Activated CD4-positive, alpha-beta T cell treated with anti-CD3 and anti-CD28 coated beads, Interleukin-2, amount 10 ng/mL, durations not matched to agents 24 days and 14 days (primary cell): ENCODE data around the gene PARD3B. TPM values are rescaled to one million over a fixed set of nuclear protein-coding genes. Genes with fewer than 3 reads are reported as not detected.

Source experiments
- DNase-seq: peaks from one replicate; pipeline ENCODE4 v3.0.0; 2022
- H3K27ac Mint-ChIP-seq: one replicate; pipeline ENCODE4 v1.8.0; 2022; ENCODE audit warnings: mild to moderate bottlenecking, mixed read lengths
- H3K27me3 Mint-ChIP-seq: one replicate; pipeline ENCODE4 v1.8.0; 2022; ENCODE audit warnings: mixed read lengths
- H3K36me3 Mint-ChIP-seq: one replicate; pipeline ENCODE4 v1.8.0; 2022; ENCODE audit warnings: low read depth, mild to moderate bottlenecking, mixed read lengths
- H3K4me1 Mint-ChIP-seq: one replicate; pipeline ENCODE4 v1.8.0; 2021; ENCODE audit warnings: mixed read lengths
- H3K4me3 Mint-ChIP-seq: one replicate; pipeline ENCODE4 v1.8.0; 2022; ENCODE audit warnings: mild to moderate bottlenecking, moderate library complexity, mixed read lengths
- H3K9me3 Mint-ChIP-seq: one replicate; pipeline ENCODE4 v1.8.0; 2021; ENCODE audit warnings: mixed read lengths
- intact Hi-C: fragments of 100-400 bp; cut with micrococcal nuclease; formaldehyde crosslinking; loops from one replicate; pipeline ENCODE4 v1.15.1; 2023
- total RNA-seq: library from RNA; stranded (reverse); gene quantifications from 2 replicates; pipeline ENCODE4 v1.2.3, GENCODE V29; 2022

The PARD3B gene, protein sequence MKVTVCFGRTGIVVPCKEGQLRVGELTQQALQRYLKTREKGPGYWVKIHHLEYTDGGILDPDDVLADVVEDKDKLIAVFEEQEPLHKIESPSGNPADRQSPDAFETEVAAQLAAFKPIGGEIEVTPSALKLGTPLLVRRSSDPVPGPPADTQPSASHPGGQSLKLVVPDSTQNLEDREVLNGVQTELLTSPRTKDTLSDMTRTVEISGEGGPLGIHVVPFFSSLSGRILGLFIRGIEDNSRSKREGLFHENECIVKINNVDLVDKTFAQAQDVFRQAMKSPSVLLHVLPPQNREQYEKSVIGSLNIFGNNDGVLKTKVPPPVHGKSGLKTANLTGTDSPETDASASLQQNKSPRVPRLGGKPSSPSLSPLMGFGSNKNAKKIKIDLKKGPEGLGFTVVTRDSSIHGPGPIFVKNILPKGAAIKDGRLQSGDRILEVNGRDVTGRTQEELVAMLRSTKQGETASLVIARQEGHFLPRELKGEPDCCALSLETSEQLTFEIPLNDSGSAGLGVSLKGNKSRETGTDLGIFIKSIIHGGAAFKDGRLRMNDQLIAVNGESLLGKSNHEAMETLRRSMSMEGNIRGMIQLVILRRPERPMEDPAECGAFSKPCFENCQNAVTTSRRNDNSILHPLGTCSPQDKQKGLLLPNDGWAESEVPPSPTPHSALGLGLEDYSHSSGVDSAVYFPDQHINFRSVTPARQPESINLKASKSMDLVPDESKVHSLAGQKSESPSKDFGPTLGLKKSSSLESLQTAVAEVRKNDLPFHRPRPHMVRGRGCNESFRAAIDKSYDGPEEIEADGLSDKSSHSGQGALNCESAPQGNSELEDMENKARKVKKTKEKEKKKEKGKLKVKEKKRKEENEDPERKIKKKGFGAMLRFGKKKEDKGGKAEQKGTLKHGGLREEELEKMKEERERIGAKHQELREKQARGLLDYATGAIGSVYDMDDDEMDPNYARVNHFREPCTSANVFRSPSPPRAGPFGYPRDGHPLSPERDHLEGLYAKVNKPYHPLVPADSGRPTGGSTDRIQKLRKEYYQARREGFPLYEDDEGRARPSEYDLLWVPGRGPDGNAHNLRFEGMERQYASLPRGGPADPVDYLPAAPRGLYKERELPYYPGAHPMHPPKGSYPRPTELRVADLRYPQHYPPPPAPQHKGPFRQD (N-terminal part only)
- 0.12 and 0.50 TPM in 2 replicates for total RNA-seq

DNA sequence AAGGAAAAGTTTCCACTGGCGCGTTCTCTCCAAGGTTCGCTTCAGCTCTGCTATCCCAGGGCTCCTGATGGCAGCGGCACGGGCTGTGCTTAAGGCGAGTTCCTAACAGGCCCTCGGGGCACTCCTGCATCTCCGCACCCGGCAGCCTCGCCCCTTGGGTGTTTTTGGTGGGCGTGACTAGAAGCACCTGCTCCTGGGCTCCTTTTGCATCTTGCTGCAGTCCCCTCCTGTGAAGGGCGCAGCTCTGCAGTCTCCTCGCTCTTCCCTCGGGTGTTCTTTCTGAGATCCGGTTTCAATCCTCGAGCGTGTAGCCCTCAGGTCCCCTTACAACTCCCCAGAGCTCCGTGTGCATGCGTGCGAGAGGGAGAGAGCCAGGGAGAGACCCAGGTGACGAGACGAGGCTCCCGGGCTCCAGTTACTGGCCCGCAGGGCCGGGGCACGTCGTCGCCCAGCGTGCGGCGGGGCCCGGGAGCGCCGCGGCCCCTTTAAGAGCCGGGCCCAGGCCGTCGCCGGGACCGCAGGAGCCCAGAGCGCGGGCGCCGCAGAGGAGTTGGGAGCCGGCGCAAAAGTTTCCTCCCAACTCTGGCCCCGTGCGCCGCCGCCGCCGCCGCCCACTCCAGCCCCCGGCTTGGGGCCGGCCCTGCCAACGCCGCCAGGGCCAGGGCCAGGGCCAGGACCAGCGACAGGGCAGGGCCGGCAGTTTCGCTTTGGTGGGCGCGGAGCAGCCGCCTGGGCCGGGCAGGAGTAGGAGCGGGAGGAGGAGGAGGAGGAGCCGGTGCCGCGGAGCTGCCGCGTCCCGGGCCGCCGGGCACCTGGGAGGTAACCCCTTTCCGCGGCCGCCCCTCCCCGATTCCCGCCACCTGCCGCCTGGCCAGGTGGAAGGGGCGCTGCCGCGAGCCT lies at the start of gene PARD3B:
Gene PARD3B, plus strand, starts transcription at position 515 of the 900 bp plus-strand sequence. CDS start 525 bp downstream, outside the sequence.
- Mint-ChIP-seq H3K9me3 (no peaks in the 10 kb centered on the region), H3K27me3 (peaks cover 49% of the 10 kb centered on the region), H3K36me3 (no peaks in the 10 kb centered on the region), H3K4me3 (peak within 1 kb of the TSS; percentile 90), H3K4me1 (peaks cover 12% of the 10 kb centered on the region), H3K27ac (no peak within 1 kb of the TSS)
- peak; percentile 77 for DNase-seq
- intact Hi-C loops: no loop called here

DNA sequence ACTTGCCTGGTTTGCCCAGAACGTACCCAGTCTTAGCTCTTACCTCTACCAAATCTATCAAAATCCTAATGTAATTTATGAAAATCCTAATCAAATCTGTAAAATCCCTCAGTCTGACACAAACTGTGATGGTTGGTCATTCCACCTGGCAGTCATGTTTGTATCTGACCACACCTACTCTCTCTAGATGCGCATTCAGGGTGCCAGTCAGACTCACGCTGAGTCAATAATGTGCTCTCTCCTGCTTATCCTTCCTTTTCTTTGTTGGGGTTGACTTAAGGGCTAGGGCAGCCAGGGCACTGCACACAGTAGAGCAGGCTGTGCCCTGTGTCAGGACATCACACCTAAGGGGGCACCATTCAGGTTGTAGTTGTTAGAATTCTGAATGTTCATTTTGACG lies 48.5 kb upstream of the PARD3B start:
- intact Hi-C loops: no loop called here
- Mint-ChIP-seq H3K4me1 (no peaks in the 10 kb centered on the region), H3K9me3 (no peaks in the 10 kb centered on the region), H3K4me3 (no peak overlapping the region), H3K36me3 (no peaks in the 10 kb centered on the region), H3K27me3 (peaks cover 10% of the 10 kb centered on the region), H3K27ac (no peak overlapping the region)
- no peak for DNase-seq

DNA sequence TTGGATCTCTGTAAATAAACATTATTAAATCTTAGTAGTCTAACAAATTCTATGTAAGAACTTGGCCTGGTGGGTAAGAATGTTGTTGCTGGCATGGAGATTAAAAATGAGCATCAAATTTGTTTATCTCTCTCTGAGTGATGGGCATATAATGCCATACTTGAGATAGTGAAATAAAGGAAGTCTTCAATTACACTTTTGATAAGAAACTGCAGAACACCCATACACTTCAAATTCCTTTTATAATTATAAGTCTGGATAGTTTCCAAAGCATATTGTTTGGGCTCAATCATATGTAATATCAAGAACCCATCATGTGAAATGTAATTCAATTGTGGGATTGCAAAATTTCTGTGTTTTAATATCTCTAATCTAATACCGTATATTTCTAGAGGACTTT lies 47.4 kb upstream of the PARD3B start:
- no peaks in the 10 kb centered on the region for H3K36me3 Mint-ChIP-seq
- intact Hi-C loops: no loop called here
- no peaks in the 10 kb centered on the region for H3K4me1 Mint-ChIP-seq
- no peak overlapping the region for H3K4me3 Mint-ChIP-seq
- no peak overlapping the region for H3K27ac Mint-ChIP-seq
- H3K9me3 Mint-ChIP-seq: no peaks in the 10 kb centered on the region
- H3K27me3 Mint-ChIP-seq: peaks cover 8% of the 10 kb centered on the region
- DNase-seq: no peak

DNA sequence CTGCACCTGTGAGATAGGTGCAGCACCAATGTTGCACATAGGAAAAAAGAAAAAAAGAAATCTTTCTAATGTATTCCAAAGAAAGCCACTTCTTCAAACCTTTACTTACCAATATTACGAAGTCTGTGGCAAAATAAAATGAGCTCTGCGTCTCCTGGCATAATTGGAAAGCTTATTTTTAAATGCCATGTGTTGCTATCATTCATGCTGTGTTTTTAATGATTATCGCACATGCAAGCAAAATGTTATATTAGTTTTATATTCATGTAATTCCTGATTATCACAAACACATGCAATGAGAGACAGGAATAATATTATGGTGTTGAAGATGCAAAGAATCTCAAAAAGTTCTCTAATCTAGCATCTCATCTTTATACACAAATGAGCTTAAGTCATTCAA lies 47.0 kb upstream of the PARD3B start:
- H3K9me3 Mint-ChIP-seq: no peaks in the 10 kb centered on the region
- H3K27ac Mint-ChIP-seq: no peak overlapping the region
- no peak overlapping the region for H3K4me3 Mint-ChIP-seq
- intact Hi-C loops: no loop called here
- H3K27me3 Mint-ChIP-seq: peaks cover 8% of the 10 kb centered on the region
- DNase-seq: no peak
- H3K4me1 Mint-ChIP-seq: no peaks in the 10 kb centered on the region
- H3K36me3 Mint-ChIP-seq: no peaks in the 10 kb centered on the region

- Mint-ChIP-seq H3K9me3 (no peaks in the 10 kb centered on the region), H3K27ac (no peak overlapping the region), H3K4me1 (no peaks in the 10 kb centered on the region), H3K36me3 (no peaks in the 10 kb centered on the region), H3K27me3 (peaks cover 2% of the 10 kb centered on the region), H3K4me3 (no peak overlapping the region)
- intact Hi-C loops: no loop called here
- no peak for DNase-seq
Observed at GRCh38 chr2:204503869-204504268, 41.4 kb upstream of the PARD3B start.

GRCh38 chr2:204504594-204504993 lies 40.7 kb upstream of the PARD3B start:
- Mint-ChIP-seq H3K27me3 (peaks cover 2% of the 10 kb centered on the region), H3K27ac (no peak overlapping the region), H3K9me3 (no peaks in the 10 kb centered on the region), H3K4me3 (no peak overlapping the region), H3K36me3 (no peaks in the 10 kb centered on the region), H3K4me1 (no peaks in the 10 kb centered on the region)
- DNase-seq: no peak
- intact Hi-C loops: no loop called here

- Mint-ChIP-seq H3K4me1 (no peaks in the 10 kb centered on the region), H3K4me3 (no peak overlapping the region), H3K27me3 (peaks cover 2% of the 10 kb centered on the region), H3K9me3 (no peaks in the 10 kb centered on the region), H3K27ac (no peak overlapping the region), H3K36me3 (no peaks in the 10 kb centered on the region)
- intact Hi-C loops: no loop called here
- DNase-seq: no peak
Observed at GRCh38 chr2:204505488-204505887, 39.8 kb upstream of the PARD3B start.

GRCh38 chr2:204505946-204506345 lies 39.3 kb upstream of the PARD3B start:
- Mint-ChIP-seq H3K36me3 (no peaks in the 10 kb centered on the region), H3K4me1 (no peaks in the 10 kb centered on the region), H3K27ac (no peak overlapping the region), H3K4me3 (no peak overlapping the region), H3K27me3 (peaks cover 2% of the 10 kb centered on the region), H3K9me3 (no peaks in the 10 kb centered on the region)
- intact Hi-C loops: no loop called here
- no peak for DNase-seq

DNA sequence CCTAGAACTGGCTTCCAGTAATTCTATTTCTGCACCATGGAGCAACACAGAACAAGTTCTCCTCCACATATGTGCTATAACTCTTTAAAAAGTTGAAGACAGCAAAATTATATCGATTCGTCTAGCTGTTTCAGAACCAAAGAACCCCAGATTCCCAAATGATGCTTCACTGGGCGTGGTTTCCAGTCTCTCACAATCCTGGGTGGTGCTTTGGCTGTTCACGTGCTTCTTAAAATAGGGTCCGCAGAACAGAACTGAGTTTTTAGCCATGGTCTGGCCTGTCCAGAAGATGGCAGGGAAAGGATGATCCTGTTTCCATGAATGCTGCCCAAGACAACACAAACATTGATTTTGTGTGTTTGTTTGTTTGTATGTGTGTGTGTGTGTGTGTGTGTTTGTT lies 37.6 kb upstream of the PARD3B start:
- Mint-ChIP-seq H3K36me3 (no peaks in the 10 kb centered on the region), H3K27ac (no peak overlapping the region), H3K4me3 (no peak overlapping the region), H3K4me1 (no peaks in the 10 kb centered on the region), H3K9me3 (no peaks in the 10 kb centered on the region), H3K27me3 (peaks cover 3% of the 10 kb centered on the region)
- intact Hi-C loops: no loop called here
- DNase-seq: no peak

- Mint-ChIP-seq H3K36me3 (no peaks in the 10 kb centered on the region), H3K9me3 (no peaks in the 10 kb centered on the region), H3K4me3 (no peak overlapping the region), H3K4me1 (no peaks in the 10 kb centered on the region), H3K27ac (no peak overlapping the region), H3K27me3 (peaks cover 6% of the 10 kb centered on the region)
- no peak for DNase-seq
- intact Hi-C loops: no loop called here
Observed at GRCh38 chr2:204510709-204511420, 34.4 kb upstream of the PARD3B start.

DNA sequence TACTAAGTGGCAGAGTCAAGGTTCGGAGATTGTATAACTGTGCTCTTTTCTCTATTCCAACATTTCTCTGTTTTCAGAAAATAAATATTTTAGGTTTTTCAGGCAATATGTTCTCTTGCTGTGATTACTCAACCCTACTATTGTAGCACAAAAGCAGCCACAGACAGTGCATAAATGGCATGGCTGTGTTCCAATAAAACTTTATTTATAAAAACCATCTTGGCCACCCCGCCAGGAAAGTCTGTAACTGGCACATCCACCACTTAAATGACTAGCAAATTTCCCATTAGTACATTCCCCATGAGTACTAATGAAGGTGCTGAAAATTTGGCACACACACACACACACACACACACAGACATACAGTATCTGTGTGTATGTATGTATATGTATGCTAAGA lies 30.8 kb upstream of the PARD3B start:
- Mint-ChIP-seq H3K27ac (no peak overlapping the region), H3K9me3 (no peaks in the 10 kb centered on the region)

GRCh38 chr2:204515416-204515815 lies 29.9 kb upstream of the PARD3B start:
- H3K27me3 Mint-ChIP-seq: peaks cover 9% of the 10 kb centered on the region
- intact Hi-C loops: no loop called here
- H3K4me1 Mint-ChIP-seq: no peaks in the 10 kb centered on the region
- no peak overlapping the region for H3K27ac Mint-ChIP-seq
- H3K9me3 Mint-ChIP-seq: no peaks in the 10 kb centered on the region
- no peaks in the 10 kb centered on the region for H3K36me3 Mint-ChIP-seq
- DNase-seq: no peak
- H3K4me3 Mint-ChIP-seq: no peak overlapping the region

More for the DNA sequence above, 30.8 kb upstream of the PARD3B start:
- no peaks in the 10 kb centered on the region for H3K36me3 Mint-ChIP-seq
- H3K4me1 Mint-ChIP-seq: no peaks in the 10 kb centered on the region
- peaks cover 6% of the 10 kb centered on the region for H3K27me3 Mint-ChIP-seq
- no peak for DNase-seq
- H3K4me3 Mint-ChIP-seq: no peak overlapping the region
- intact Hi-C loops: no loop called here

DNA sequence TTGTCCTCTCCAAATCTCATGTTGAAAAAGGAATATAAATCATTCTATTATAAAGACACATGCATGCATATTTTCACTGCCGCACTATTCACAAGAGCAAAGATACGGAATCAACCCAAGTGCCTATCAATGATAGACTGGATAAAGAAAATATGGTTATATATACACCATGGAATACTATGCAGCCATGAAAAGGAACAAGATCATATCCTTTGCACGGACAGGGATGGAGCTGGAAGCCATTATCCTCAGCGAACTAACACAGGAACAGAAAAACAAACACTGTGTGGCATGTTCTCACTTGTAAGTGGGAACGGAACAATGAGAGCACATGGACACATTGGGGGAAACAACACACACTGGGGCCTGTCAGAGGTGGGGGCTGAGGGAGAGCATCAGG lies 28.1 kb upstream of the PARD3B start:
- peaks cover 9% of the 10 kb centered on the region for H3K27me3 Mint-ChIP-seq
- DNase-seq: no peak
- H3K9me3 Mint-ChIP-seq: no peaks in the 10 kb centered on the region
- H3K36me3 Mint-ChIP-seq: no peaks in the 10 kb centered on the region
- H3K27ac Mint-ChIP-seq: no peak overlapping the region
- intact Hi-C loops: no loop called here
- H3K4me1 Mint-ChIP-seq: no peaks in the 10 kb centered on the region
- no peak overlapping the region for H3K4me3 Mint-ChIP-seq
